Measurements from ENCODE around the gene PAFAH2. TPM values are rescaled to one million over a fixed set of nuclear protein-coding genes. Genes with fewer than 3 reads are reported as not detected.
"Not testable (repeated sequence)": the region's sequence is repeated elsewhere in the genome, so short reads cannot be mapped to it uniquely, and the experiment has no call there.

The PAFAH2 gene
- total and polyA plus RNA-seq, 11 donors: 5.8 to 18.6 (median 9.2) TPM

DNA sequence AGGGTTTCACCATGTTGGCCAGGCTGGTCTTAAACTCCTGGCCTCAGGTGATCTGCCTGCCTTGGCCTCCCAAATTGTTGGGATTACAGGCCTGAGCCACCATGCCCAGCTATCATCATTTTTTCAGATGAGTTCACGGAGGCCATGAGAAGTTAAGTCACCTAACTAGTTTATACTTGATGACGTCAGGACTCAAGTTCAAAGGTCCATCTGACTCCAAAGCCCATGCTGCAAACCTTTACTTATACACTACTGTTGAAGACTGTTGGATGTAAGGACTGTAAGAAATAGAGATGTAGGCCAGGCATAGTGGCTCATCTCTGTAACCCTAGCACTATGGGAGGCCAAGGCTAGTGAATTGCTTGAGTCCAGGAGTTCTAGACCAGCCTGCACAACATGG is 50.8 kb downstream of the PAFAH2 start:
- no peak overlapping the region for H3K27ac ChIP-seq
- no peak for DNase-seq
- no peak for ATAC-seq
- no peaks in the 10 kb centered on the region for H3K36me3 ChIP-seq
- 96% methylated on average over 2 of the region's 2 CpGs for WGBS, 4 donors
- no peak overlapping the region for H3K4me3 ChIP-seq
- TF ChIP-seq POLR2A (IDR thresholded peaks at IDR 0.05): no peak
- TF ChIP-seq, protein P1, sequence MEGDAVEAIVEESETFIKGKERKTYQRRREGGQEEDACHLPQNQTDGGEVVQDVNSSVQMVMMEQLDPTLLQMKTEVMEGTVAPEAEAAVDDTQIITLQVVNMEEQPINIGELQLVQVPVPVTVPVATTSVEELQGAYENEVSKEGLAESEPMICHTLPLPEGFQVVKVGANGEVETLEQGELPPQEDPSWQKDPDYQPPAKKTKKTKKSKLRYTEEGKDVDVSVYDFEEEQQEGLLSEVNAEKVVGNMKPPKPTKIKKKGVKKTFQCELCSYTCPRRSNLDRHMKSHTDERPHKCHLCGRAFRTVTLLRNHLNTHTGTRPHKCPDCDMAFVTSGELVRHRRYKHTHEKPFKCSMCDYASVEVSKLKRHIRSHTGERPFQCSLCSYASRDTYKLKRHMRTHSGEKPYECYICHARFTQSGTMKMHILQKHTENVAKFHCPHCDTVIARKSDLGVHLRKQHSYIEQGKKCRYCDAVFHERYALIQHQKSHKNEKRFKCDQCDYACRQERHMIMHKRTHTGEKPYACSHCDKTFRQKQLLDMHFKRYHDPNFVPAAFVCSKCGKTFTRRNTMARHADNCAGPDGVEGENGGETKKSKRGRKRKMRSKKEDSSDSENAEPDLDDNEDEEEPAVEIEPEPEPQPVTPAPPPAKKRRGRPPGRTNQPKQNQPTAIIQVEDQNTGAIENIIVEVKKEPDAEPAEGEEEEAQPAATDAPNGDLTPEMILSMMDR (IDR thresholded peaks at IDR 0.05): no peak
- no peaks in the 10 kb centered on the region for H3K27me3 ChIP-seq
- H3K4me1 ChIP-seq: no peaks in the 10 kb centered on the region
- intact Hi-C loops (cut with DNase I): no loop called here
- H3K9me3 ChIP-seq: peaks cover 0 to 11% (median 0%) of the 10 kb centered on the region in 12 donors

DNA sequence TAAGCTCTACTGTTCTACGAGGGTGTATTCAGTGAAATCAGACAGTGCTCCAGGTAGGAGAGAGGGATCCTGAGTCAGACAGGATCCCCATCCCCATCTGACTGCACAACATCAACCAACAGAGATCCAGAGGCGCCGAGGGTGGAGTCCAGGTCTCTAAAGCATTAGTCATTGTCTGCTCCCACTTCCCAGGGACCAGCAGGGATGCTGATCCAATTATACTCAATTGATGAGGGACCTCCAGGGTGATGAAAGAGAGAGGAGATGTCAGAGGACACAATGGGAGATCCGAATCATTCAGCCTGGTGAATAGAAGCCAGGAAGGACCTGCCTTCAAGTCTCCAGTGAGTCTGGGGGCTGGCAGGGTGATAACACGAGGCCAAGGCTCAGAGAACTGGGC is 52.1 kb downstream of the PAFAH2 start:
- Histone ChIP-seq H3K36me3 (no peaks in the 10 kb centered on the region), H3K4me1 (no peaks in the 10 kb centered on the region), H3K4me3 (no peak overlapping the region), H3K27me3 (no peaks in the 10 kb centered on the region), H3K9me3 (peaks cover 0 to 11% (median 0%) of the 10 kb centered on the region in 12 donors), H3K27ac (no peak overlapping the region)
- intact Hi-C loops (cut with DNase I): no loop called here
- WGBS, 4 donors: 84 to 91% (median 89%) methylated on average over 5 of the region's 5 CpGs
- TF ChIP-seq, protein P1 (IDR thresholded peaks at IDR 0.05): no peak
- TF ChIP-seq POLR2A (IDR thresholded peaks at IDR 0.05): no peak
- DNase-seq (no peak), ATAC-seq (no peak)

DNA sequence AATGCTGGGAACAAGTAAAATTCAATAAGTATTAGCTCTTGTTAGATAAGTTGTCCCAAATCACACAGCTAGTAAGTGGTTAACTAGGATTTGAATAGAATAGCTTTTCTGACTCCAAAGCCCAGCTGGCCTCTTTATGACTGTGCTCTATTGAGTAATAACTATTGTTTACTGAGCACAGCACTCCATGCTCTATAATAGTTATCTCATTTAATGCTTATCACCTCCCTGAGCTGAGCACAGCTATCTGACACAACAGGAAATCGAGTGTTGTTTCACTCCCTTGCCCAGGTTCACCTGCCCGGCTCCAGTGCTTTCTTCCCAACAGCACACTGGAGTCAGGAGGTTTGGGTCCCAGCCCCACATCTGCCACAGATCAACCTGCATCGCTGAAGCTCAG is 52.9 kb downstream of the PAFAH2 start:
- TF ChIP-seq, protein P1 (IDR thresholded peaks at IDR 0.05): no peak
- no peak for TF ChIP-seq POLR2A (IDR thresholded peaks at IDR 0.05)
- ATAC-seq (no peak), DNase-seq (no peak)
- no peak overlapping the region for H3K27ac ChIP-seq
- no peaks in the 10 kb centered on the region for H3K4me1 ChIP-seq
- H3K9me3 ChIP-seq: peaks cover 0 to 11% (median 0%) of the 10 kb centered on the region in 12 donors
- 75 to 88% (median 81%) methylated on average over 3 of the region's 3 CpGs for WGBS, 4 donors
- no peaks in the 10 kb centered on the region for H3K27me3 ChIP-seq
- intact Hi-C loops (cut with DNase I): no loop called here
- no peak overlapping the region for H3K4me3 ChIP-seq
- no peaks in the 10 kb centered on the region for H3K36me3 ChIP-seq

DNA sequence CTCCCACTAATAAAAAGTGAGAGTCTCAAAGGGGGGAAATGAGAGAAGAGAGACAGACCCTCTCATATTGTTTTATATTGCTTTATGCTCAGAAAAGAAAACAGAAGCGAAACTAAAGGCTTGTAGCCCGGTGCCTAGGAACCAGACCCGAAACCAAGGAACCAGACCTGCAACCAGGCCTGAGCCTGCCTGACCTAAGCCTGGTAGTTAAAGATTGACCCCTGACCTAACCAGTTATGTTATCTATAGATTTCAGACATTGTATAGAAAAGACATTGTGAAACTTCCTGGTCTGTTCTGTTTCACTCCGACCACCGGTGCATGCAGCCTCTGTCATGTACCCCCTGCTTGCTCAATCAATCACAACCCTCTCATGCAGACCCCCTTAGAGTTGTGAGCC is 54.4 kb downstream of the PAFAH2 start:
- intact Hi-C loops (cut with DNase I): not testable (repeated sequence)
- WGBS, 4 donors: 83 to 90% (median 86%) methylated on average over 5 of the region's 5 CpGs

GRCh38 chr1:25936947-25937346 is 60.9 kb downstream of the PAFAH2 start:
- Histone ChIP-seq H3K9me3 (no peaks in the 10 kb centered on the region), H3K36me3 (no peaks in the 10 kb centered on the region), H3K27me3 (no peaks in the 10 kb centered on the region), H3K4me1 (peaks cover 0 to 19% (median 5%) of the 10 kb centered on the region in 12 donors), H3K27ac (no peak overlapping the region), H3K4me3 (no peak overlapping the region)
- intact Hi-C loops (cut with DNase I): no loop called here
- WGBS, 4 donors: 86 to 88% (median 86%) methylated on average over 4 of the region's 4 CpGs
- ATAC-seq: no peak
- DNase-seq: no peak
- TF ChIP-seq POLR2A (IDR thresholded peaks at IDR 0.05): no peak
- TF ChIP-seq, protein P1 (IDR thresholded peaks at IDR 0.05): no peak

More for the DNA sequence above, 54.4 kb downstream of the PAFAH2 start:
- DNase-seq, H3K4me1 ChIP-seq, H3K27ac ChIP-seq, H3K4me3 ChIP-seq, H3K36me3 ChIP-seq, ATAC-seq, H3K27me3 ChIP-seq: not testable (repeated sequence)
- H3K9me3 ChIP-seq: peaks cover 0 to 11% (median 0%) of the 10 kb centered on the region in 12 donors

All from heart left ventricle (tissue), 16 donors.